GM15510 (cell line): ENCODE measurements around the gene DENND10.

Experiments used
- POLR2A ChIP-seq: IDR thresholded peaks from 3 replicates; pipeline ENCODE4 v1.6.1; 2011; ENCODE audit warnings: borderline replicate concordance; ENCODE audit not compliant: insufficient read length; ENCODE audit errors: extremely low read depth

Gene DENND10

GRCh38 chr10:119177708-119178371, 73.9 kb downstream of the DENND10 start:
- TF ChIP-seq POLR2A, result no peak

GRCh38 chr10:119178372-119179119, 74.6 kb downstream of the DENND10 start, which contains the start of gene PRDX3:
TSS of gene PRDX3 (minus strand) at chr10:119178812. CDS start at chr10:119178790, 22 bp downstream.
- peak; percentile 98 for TF ChIP-seq POLR2A

- no peak for TF ChIP-seq POLR2A
These were observed 79.9 kb downstream of the DENND10 start for GRCh38 chr10:119183664-119184412.
